WTC11 (cell line): ENCODE results near the gene RHBDD1. TPM values are rescaled to one million over a fixed set of nuclear protein-coding genes. Genes with fewer than 3 reads are reported as not detected.

Source experiments
- ATAC-seq: fragments of 200-7000 bp; cut with Tn5 transposase; 2 replicates; pipeline ENCODE4 v1.10.0; 2021; ENCODE audit warnings: mild to moderate bottlenecking, moderate library complexity
- CTCF ChIA-PET: fragments of 300-600 bp; sonication (Branson Sonifier 250); formaldehyde crosslinking; loops from one replicate; lab custom pipeline; 2021; ENCODE audit warnings: antibody characterized with exemption; lab: Charles Lee
- POLR2A ChIA-PET: fragments of 350-600 bp; sonication (Branson Sonifier 250); formaldehyde crosslinking; loops from one replicate; lab custom pipeline; 2021; ENCODE audit warnings: antibody characterized with exemption; lab: Charles Lee
- DNase-seq: peaks from one replicate; pipeline ENCODE4 v3.0.0; 2021; ENCODE audit warnings: low spot score
- H3K27ac Mint-ChIP-seq: 2 replicates; pipeline ENCODE4 v1.8.0; 2021; ENCODE audit warnings: mixed read lengths
- H3K27me3 Mint-ChIP-seq: 2 replicates; pipeline ENCODE4 v1.8.0; 2021; ENCODE audit warnings: low read depth, mild to moderate bottlenecking, moderate library complexity, mixed read lengths
- H3K36me3 Mint-ChIP-seq: 2 replicates; pipeline ENCODE4 v1.8.0; 2021; ENCODE audit warnings: mixed read lengths
- H3K4me1 Mint-ChIP-seq: 2 replicates; pipeline ENCODE4 v1.8.0; 2022; ENCODE audit warnings: mixed read lengths
- H3K4me3 Mint-ChIP-seq: 2 replicates; pipeline ENCODE4 v1.8.0; 2021; ENCODE audit warnings: mild to moderate bottlenecking, moderate library complexity, mixed read lengths
- H3K9me3 Mint-ChIP-seq: 2 replicates; pipeline ENCODE4 v1.8.0; 2021; ENCODE audit warnings: mixed read lengths
- CREM ChIP-seq: sonication (generic); formaldehyde crosslinking; IDR thresholded peaks from 2 replicates; pipeline ENCODE4 v1.8.1; 2022; ENCODE audit warnings: mild to moderate bottlenecking, missing genetic modification reagents, moderate library complexity
- ELF4 ChIP-seq: sonication (generic); formaldehyde crosslinking; IDR thresholded peaks from 2 replicates; pipeline ENCODE4 v1.8.1; 2022; ENCODE audit warnings: low read depth, mild to moderate bottlenecking, moderate library complexity, missing genetic modification reagents
- EMX1 ChIP-seq: fragments of 250-450 bp; sonication (Bioruptor Pico); IDR thresholded peaks from 2 replicates; pipeline ENCODE4 v1.8.0; 2021; ENCODE audit warnings: mild to moderate bottlenecking
- GABPB1 ChIP-seq: sonication (generic); formaldehyde crosslinking; IDR thresholded peaks from 2 replicates; pipeline ENCODE4 v1.8.1; 2023; ENCODE audit warnings: mild to moderate bottlenecking, missing genetic modification reagents
- JAZF1 ChIP-seq: fragments of 250-450 bp; sonication (Bioruptor Pico); IDR thresholded peaks from 2 replicates; pipeline ENCODE4 v1.9.0; 2021; ENCODE audit warnings: moderate library complexity, mild to moderate bottlenecking, inconsistent platforms
- NR1H2 ChIP-seq: sonication (generic); formaldehyde crosslinking; IDR thresholded peaks from 2 replicates; pipeline ENCODE4 v1.9.0; 2021; ENCODE audit warnings: mild to moderate bottlenecking, moderate library complexity, missing genetic modification reagents
- RELA ChIP-seq: sonication (generic); formaldehyde crosslinking; IDR thresholded peaks from 2 replicates; pipeline ENCODE4 v1.8.1; 2022; ENCODE audit warnings: missing genetic modification reagents, mild to moderate bottlenecking, borderline replicate concordance
- TCF7 ChIP-seq: sonication (generic); formaldehyde crosslinking; IDR thresholded peaks from 2 replicates; pipeline ENCODE4 v1.8.0; 2022; ENCODE audit warnings: mild to moderate bottlenecking, low read depth, missing genetic modification reagents, moderate library complexity
- TEAD4 ChIP-seq: sonication (generic); formaldehyde crosslinking; IDR thresholded peaks from 2 replicates; pipeline ENCODE4 v1.8.0; 2022; ENCODE audit warnings: mild to moderate bottlenecking, missing genetic modification reagents
- ZBTB21 ChIP-seq: sonication (generic); formaldehyde crosslinking; IDR thresholded peaks from 2 replicates; pipeline ENCODE4 v1.8.1; 2023; ENCODE audit warnings: mild to moderate bottlenecking, missing genetic modification reagents, borderline replicate concordance
- ZNF317 ChIP-seq: sonication (generic); formaldehyde crosslinking; IDR thresholded peaks from 2 replicates; pipeline ENCODE4 v1.8.1; 2023; ENCODE audit warnings: low read depth, mild to moderate bottlenecking, moderate library complexity, missing genetic modification reagents, borderline replicate concordance
- total RNA-seq: library from RNA; stranded (reverse); gene quantifications from 3 replicates; pipeline ENCODE4 v1.2.3, GENCODE V29; 2021
- TF ChIP-seq, protein P1 (sequence below): fragments of 200-600 bp; IDR thresholded peaks from 2 replicates; pipeline ENCODE4 v1.8.0; 2022; ENCODE audit warnings: antibody characterized with exemption
- TF ChIP-seq, protein P2 (sequence below): sonication (generic); formaldehyde crosslinking; conservative IDR thresholded peaks from 2 replicates; pipeline ENCODE4 v1.8.1; 2023; ENCODE audit warnings: mild to moderate bottlenecking, low read depth, missing genetic modification reagents, moderate library complexity
- TF ChIP-seq, protein P3 (sequence below): sonication (generic); formaldehyde crosslinking; IDR thresholded peaks from 2 replicates; pipeline ENCODE4 v1.8.0; 2022; ENCODE audit warnings: mild to moderate bottlenecking, missing genetic modification reagents
- TF ChIP-seq, protein P4 (sequence below): fragments of 250-450 bp; sonication (Bioruptor Pico); IDR thresholded peaks from 2 replicates; pipeline ENCODE4 v2.1.2; 2022; ENCODE audit warnings: mild to moderate bottlenecking, moderate library complexity
- TF ChIP-seq, protein P5 (sequence below): sonication (generic); formaldehyde crosslinking; IDR thresholded peaks from 2 replicates; pipeline ENCODE4 v1.8.1; 2022; ENCODE audit warnings: missing genetic modification reagents, borderline replicate concordance
- TF ChIP-seq, protein P6 (sequence below): sonication (generic); formaldehyde crosslinking; IDR thresholded peaks from 2 replicates; pipeline ENCODE4 v1.8.1; 2022; ENCODE audit warnings: mild to moderate bottlenecking, missing genetic modification reagents, moderate library complexity, borderline replicate concordance
- TF ChIP-seq, protein P7 (sequence below): sonication (generic); formaldehyde crosslinking; IDR thresholded peaks from 2 replicates; pipeline ENCODE4 v1.8.0; 2023; ENCODE audit warnings: missing genetic modification reagents, mild to moderate bottlenecking, borderline replicate concordance
- TF ChIP-seq, protein P8 (sequence below): sonication (generic); formaldehyde crosslinking; IDR thresholded peaks from 2 replicates; pipeline ENCODE4 v1.8.0; 2022; ENCODE audit warnings: mild to moderate bottlenecking, missing genetic modification reagents

Gene RHBDD1
- total RNA-seq, 1 experiment from 2014 or later: 25.7 TPM

DNA sequence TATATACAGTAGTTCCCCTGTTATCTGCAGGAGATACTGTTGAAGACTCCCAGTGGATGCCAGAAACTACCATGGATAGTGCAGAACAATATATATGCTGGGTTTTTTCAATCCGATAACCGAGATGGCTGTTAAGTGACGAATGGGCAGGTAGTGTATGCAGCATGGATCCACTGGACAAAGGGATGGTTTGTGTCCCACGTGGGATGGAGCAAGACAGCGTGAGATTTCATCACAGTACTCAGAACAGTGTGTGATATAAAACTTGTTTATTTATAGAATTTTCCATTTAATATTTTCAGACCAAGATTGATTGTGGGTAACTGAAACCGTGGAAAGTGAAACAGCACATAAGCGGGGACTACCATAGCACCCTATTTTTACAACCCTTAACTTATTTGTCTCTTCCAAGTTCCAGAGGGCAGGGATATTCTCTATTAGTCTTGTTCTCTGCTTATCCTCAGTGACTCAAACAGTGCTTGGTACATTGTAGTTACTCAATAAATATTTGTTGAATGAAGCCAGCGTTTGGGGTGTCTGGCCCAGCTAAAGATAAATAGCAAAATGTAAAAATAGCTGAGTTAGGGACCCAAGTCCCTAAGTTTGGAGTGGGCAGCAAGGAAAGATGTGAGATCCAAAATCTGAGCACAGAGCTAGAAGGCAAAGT lies 50.0 kb downstream of the RHBDD1 start:
- no peaks in the 10 kb centered on the region for H3K27me3 Mint-ChIP-seq
- TF ChIP-seq GABPB1 (CRISPR knock-in tag): no peak
- TF ChIP-seq, protein P1, sequence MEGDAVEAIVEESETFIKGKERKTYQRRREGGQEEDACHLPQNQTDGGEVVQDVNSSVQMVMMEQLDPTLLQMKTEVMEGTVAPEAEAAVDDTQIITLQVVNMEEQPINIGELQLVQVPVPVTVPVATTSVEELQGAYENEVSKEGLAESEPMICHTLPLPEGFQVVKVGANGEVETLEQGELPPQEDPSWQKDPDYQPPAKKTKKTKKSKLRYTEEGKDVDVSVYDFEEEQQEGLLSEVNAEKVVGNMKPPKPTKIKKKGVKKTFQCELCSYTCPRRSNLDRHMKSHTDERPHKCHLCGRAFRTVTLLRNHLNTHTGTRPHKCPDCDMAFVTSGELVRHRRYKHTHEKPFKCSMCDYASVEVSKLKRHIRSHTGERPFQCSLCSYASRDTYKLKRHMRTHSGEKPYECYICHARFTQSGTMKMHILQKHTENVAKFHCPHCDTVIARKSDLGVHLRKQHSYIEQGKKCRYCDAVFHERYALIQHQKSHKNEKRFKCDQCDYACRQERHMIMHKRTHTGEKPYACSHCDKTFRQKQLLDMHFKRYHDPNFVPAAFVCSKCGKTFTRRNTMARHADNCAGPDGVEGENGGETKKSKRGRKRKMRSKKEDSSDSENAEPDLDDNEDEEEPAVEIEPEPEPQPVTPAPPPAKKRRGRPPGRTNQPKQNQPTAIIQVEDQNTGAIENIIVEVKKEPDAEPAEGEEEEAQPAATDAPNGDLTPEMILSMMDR: no peak
- ChIA-PET POLR2A (no interaction called here), CTCF (no interaction called here)
- H3K4me3 Mint-ChIP-seq: no peak overlapping the region
- no peak for DNase-seq
- no peaks in the 10 kb centered on the region for H3K36me3 Mint-ChIP-seq
- peaks cover 3% of the 10 kb centered on the region; the same call in 1 of the 2 replicates for H3K9me3 Mint-ChIP-seq
- no peaks in the 10 kb centered on the region for H3K4me1 Mint-ChIP-seq
- H3K27ac Mint-ChIP-seq: no peak overlapping the region
- no peak for ATAC-seq

DNA sequence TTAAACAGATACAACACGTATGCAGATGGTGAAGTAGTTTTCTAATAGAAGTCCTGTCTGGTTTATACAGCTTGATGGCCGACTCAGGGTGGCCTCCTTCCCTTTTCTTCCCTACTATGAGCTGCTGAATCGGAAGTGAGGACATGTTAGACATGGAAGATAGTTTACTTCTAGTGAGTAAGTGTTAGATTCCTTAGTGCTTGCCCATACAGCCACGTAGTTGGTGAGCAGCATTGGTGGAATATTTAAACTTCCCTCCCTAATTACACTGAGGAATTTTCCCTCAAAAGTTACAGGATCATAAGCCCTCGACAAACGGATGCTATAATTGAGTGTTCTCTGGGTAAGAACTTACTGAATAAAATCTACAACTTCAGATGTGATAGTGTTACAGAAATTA lies 52.1 kb downstream of the RHBDD1 start:
- Mint-ChIP-seq H3K36me3 (no peaks in the 10 kb centered on the region), H3K9me3 (no peaks in the 10 kb centered on the region), H3K4me1 (no peaks in the 10 kb centered on the region), H3K27ac (no peak overlapping the region; the same call in 1 of the 2 replicates), H3K27me3 (no peaks in the 10 kb centered on the region), H3K4me3 (no peak overlapping the region)
- ChIA-PET POLR2A (no interaction called here), CTCF (no interaction called here)
- ATAC-seq (no peak), DNase-seq (no peak)
- TF ChIP-seq, protein P2, sequence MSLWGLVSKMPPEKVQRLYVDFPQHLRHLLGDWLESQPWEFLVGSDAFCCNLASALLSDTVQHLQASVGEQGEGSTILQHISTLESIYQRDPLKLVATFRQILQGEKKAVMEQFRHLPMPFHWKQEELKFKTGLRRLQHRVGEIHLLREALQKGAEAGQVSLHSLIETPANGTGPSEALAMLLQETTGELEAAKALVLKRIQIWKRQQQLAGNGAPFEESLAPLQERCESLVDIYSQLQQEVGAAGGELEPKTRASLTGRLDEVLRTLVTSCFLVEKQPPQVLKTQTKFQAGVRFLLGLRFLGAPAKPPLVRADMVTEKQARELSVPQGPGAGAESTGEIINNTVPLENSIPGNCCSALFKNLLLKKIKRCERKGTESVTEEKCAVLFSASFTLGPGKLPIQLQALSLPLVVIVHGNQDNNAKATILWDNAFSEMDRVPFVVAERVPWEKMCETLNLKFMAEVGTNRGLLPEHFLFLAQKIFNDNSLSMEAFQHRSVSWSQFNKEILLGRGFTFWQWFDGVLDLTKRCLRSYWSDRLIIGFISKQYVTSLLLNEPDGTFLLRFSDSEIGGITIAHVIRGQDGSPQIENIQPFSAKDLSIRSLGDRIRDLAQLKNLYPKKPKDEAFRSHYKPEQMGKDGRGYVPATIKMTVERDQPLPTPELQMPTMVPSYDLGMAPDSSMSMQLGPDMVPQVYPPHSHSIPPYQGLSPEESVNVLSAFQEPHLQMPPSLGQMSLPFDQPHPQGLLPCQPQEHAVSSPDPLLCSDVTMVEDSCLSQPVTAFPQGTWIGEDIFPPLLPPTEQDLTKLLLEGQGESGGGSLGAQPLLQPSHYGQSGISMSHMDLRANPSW (CRISPR knock-in tag): no peak
- TF ChIP-seq, protein P3, sequence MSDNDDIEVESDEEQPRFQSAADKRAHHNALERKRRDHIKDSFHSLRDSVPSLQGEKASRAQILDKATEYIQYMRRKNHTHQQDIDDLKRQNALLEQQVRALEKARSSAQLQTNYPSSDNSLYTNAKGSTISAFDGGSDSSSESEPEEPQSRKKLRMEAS (CRISPR knock-in tag): no peak
- TF ChIP-seq NR1H2 (CRISPR knock-in tag) (no peak), JAZF1 (CRISPR knock-in tag) (no peak), ELF4 (CRISPR knock-in tag) (no peak), RELA (no peak), ZNF317 (CRISPR knock-in tag) (no peak), CREM (no peak), TEAD4 (no peak), TCF7 (no peak), ZBTB21 (CRISPR knock-in tag) (no peak), EMX1 (CRISPR knock-in tag) (no peak)
- TF ChIP-seq, protein P4, sequence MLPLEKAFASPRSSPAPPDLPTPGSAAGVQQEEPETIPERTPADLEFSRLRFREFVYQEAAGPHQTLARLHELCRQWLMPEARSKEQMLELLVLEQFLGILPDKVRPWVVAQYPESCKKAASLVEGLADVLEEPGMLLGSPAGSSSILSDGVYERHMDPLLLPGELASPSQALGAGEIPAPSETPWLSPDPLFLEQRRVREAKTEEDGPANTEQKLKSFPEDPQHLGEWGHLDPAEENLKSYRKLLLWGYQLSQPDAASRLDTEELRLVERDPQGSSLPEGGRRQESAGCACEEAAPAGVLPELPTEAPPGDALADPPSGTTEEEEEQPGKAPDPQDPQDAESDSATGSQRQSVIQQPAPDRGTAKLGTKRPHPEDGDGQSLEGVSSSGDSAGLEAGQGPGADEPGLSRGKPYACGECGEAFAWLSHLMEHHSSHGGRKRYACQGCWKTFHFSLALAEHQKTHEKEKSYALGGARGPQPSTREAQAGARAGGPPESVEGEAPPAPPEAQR (CRISPR knock-in tag): no peak
- TF ChIP-seq, protein P5, sequence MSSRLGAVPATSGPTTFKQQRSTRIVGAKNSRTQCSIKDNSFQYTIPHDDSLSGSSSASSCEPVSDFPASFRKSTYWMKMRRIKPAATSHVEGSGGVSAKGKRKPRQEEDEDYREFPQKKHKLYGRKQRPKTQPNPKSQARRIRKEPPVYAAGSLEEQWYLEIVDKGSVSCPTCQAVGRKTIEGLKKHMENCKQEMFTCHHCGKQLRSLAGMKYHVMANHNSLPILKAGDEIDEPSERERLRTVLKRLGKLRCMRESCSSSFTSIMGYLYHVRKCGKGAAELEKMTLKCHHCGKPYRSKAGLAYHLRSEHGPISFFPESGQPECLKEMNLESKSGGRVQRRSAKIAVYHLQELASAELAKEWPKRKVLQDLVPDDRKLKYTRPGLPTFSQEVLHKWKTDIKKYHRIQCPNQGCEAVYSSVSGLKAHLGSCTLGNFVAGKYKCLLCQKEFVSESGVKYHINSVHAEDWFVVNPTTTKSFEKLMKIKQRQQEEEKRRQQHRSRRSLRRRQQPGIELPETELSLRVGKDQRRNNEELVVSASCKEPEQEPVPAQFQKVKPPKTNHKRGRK (CRISPR knock-in tag): no peak
- TF ChIP-seq, protein P6, sequence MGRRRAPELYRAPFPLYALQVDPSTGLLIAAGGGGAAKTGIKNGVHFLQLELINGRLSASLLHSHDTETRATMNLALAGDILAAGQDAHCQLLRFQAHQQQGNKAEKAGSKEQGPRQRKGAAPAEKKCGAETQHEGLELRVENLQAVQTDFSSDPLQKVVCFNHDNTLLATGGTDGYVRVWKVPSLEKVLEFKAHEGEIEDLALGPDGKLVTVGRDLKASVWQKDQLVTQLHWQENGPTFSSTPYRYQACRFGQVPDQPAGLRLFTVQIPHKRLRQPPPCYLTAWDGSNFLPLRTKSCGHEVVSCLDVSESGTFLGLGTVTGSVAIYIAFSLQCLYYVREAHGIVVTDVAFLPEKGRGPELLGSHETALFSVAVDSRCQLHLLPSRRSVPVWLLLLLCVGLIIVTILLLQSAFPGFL: no peak
- TF ChIP-seq, protein P7, sequence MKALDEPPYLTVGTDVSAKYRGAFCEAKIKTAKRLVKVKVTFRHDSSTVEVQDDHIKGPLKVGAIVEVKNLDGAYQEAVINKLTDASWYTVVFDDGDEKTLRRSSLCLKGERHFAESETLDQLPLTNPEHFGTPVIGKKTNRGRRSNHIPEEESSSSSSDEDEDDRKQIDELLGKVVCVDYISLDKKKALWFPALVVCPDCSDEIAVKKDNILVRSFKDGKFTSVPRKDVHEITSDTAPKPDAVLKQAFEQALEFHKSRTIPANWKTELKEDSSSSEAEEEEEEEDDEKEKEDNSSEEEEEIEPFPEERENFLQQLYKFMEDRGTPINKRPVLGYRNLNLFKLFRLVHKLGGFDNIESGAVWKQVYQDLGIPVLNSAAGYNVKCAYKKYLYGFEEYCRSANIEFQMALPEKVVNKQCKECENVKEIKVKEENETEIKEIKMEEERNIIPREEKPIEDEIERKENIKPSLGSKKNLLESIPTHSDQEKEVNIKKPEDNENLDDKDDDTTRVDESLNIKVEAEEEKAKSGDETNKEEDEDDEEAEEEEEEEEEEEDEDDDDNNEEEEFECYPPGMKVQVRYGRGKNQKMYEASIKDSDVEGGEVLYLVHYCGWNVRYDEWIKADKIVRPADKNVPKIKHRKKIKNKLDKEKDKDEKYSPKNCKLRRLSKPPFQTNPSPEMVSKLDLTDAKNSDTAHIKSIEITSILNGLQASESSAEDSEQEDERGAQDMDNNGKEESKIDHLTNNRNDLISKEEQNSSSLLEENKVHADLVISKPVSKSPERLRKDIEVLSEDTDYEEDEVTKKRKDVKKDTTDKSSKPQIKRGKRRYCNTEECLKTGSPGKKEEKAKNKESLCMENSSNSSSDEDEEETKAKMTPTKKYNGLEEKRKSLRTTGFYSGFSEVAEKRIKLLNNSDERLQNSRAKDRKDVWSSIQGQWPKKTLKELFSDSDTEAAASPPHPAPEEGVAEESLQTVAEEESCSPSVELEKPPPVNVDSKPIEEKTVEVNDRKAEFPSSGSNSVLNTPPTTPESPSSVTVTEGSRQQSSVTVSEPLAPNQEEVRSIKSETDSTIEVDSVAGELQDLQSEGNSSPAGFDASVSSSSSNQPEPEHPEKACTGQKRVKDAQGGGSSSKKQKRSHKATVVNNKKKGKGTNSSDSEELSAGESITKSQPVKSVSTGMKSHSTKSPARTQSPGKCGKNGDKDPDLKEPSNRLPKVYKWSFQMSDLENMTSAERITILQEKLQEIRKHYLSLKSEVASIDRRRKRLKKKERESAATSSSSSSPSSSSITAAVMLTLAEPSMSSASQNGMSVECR: no peak
- TF ChIP-seq, protein P8, sequence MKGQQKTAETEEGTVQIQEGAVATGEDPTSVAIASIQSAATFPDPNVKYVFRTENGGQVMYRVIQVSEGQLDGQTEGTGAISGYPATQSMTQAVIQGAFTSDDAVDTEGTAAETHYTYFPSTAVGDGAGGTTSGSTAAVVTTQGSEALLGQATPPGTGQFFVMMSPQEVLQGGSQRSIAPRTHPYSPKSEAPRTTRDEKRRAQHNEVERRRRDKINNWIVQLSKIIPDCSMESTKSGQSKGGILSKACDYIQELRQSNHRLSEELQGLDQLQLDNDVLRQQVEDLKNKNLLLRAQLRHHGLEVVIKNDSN (CRISPR knock-in tag): no peak
